SK-N-MC (cell line): ENCODE results near the gene ZNF783.

ENCODE experiments used
- EZH2 ChIP-seq: fragments of 200-600 bp; sonication (generic); IDR thresholded peaks from one replicate; pipeline ENCODE4 v1.6.1; 2017; ENCODE audit warnings: antibody characterized with exemption
- FOXP2 ChIP-seq: optimal IDR thresholded peaks from 2 replicates; pipeline ENCODE3; 2011; ENCODE audit warnings: mild to moderate bottlenecking, moderate library complexity; ENCODE audit not compliant: insufficient read depth; ENCODE audit errors: extremely low read length, control extremely low read depth
- POLR2AphosphoS5 ChIP-seq: IDR thresholded peaks from 2 replicates; pipeline ENCODE4 v1.6.1; 2012; ENCODE audit warnings: mild to moderate bottlenecking, low read depth, low read length, borderline replicate concordance

DNA sequence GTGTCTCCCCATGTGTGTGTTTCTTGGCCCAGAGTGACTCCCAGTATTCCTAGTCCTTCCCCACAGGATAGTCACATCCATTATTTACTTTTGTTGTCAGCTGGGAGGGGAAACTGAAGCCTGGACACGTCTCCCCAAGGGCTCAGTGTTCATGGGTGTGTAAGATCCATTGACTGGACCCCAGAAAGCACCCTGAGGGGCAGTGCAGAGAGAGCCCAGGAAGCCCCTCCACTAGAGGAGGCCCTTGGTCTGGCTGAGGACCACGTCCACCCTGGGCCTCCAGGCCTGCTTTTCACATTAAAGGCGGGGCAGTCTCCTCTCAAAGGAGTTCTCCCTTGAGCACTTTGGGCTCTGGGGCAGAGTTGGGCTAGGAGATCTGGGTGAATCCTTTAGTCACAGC lies 21.3 kb downstream of the ZNF783 start:
- no peak for TF ChIP-seq POLR2AphosphoS5
- no peak for TF ChIP-seq EZH2
- TF ChIP-seq FOXP2: no peak
